Germinal center (tissue), 1 donor: ENCODE measurements around the gene TBX4.

Experiments used
- DNase-seq: peaks from one replicate; pipeline ENCODE4 v3.0.0; 2012; ENCODE audit warnings: mixed read lengths, low spot score

The TBX4 gene

GRCh38 chr17:61454381-61455323 lies 2.4 kb downstream of the TBX4 start:
- no peak for DNase-seq

GRCh38 chr17:61455324-61456060 lies 3.3 kb downstream of the TBX4 start:
- no peak for DNase-seq

GRCh38 chr17:61456061-61456681 lies 3.9 kb downstream of the TBX4 start:
- DNase-seq: no peak

GRCh38 chr17:61456688-61457225 lies 4.5 kb downstream of the TBX4 start:
- no peak for DNase-seq

- no peak for DNase-seq
Observed at GRCh38 chr17:61457226-61457983, 5.2 kb downstream of the TBX4 start.

GRCh38 chr17:61458000-61458399 lies 5.8 kb downstream of the TBX4 start:
- DNase-seq: no peak

GRCh38 chr17:61458421-61459141 lies 6.4 kb downstream of the TBX4 start:
- DNase-seq: no peak

- DNase-seq: no peak
Observed at GRCh38 chr17:61459142-61459809, 7.1 kb downstream of the TBX4 start.

- no peak for DNase-seq
Observed at GRCh38 chr17:61459939-61460718, 7.9 kb downstream of the TBX4 start.

- no peak for DNase-seq
Observed at GRCh38 chr17:61460796-61461585, 8.8 kb downstream of the TBX4 start.

GRCh38 chr17:61461586-61461966 lies 9.4 kb downstream of the TBX4 start:
- DNase-seq: no peak

- DNase-seq: no peak
Observed at GRCh38 chr17:61461967-61462718, 9.9 kb downstream of the TBX4 start.

- no peak for DNase-seq
Observed at GRCh38 chr17:61462719-61463315, 10.6 kb downstream of the TBX4 start.

GRCh38 chr17:61463316-61464129 lies 11.3 kb downstream of the TBX4 start:
- no peak for DNase-seq

GRCh38 chr17:61464130-61464842 lies 12.1 kb downstream of the TBX4 start:
- no peak for DNase-seq

- DNase-seq: no peak
Observed at GRCh38 chr17:61464843-61465180, 12.6 kb downstream of the TBX4 start.
